RWPE1 (cell line): ENCODE measurements around the gene FOXG1.

ENCODE experiments used
- CTCF ChIA-PET: fragments of 350-600 bp; sonication (Branson Sonifier 250); formaldehyde crosslinking; extraction: SDS; loops from one replicate; lab custom pipeline; 2021; lab: Yijun Ruan, JAX
- POLR2A ChIA-PET: fragments of 400-600 bp; formaldehyde crosslinking; extraction: SDS; loops from one replicate; lab custom pipeline; 2020; ENCODE audit warnings: antibody characterized with exemption; ENCODE audit not compliant: low non-redundant PET; lab: Yijun Ruan, JAX
- DNase-seq: peaks from one replicate; pipeline ENCODE4 v3.0.0; 2012; ENCODE audit warnings: low spot score
- H3K27ac ChIP-seq: fragments of 450-650 bp; 2 replicates; pipeline ENCODE4 v1.5.1; 2017
- CTCF ChIP-seq: fragments of 450-650 bp; conservative IDR thresholded peaks from 2 replicates; pipeline ENCODE4 v1.5.1; 2017; ENCODE audit warnings: low read depth, mild to moderate bottlenecking

The FOXG1 gene

DNA sequence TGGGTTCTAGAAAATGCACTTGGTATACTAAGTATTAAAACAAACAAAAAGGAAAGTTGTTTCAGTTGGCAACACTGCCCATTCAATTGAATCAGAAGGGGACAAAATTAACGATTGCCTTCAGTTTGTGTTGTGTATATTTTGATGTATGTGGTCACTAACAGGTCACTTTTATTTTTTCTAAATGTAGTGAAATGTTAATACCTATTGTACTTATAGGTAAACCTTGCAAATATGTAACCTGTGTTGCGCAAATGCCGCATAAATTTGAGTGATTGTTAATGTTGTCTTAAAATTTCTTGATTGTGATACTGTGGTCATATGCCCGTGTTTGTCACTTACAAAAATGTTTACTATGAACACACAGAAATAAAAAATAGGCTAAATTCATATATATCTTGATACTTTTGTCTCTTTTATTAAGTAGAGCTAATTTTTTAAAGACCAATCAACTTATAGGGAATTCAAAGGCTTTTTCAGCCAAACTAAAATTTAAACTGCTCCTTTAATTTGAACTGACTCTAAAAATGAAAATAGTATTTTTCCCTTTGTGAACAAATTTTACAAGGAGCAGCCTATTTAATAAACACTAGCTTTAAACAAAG lies 2.8 kb downstream of the FOXG1 start:
- no peak for DNase-seq
- ChIA-PET POLR2A (no interaction called here), CTCF (no interaction called here)
- no peak overlapping the region for H3K27ac ChIP-seq
- no peak for TF ChIP-seq CTCF

DNA sequence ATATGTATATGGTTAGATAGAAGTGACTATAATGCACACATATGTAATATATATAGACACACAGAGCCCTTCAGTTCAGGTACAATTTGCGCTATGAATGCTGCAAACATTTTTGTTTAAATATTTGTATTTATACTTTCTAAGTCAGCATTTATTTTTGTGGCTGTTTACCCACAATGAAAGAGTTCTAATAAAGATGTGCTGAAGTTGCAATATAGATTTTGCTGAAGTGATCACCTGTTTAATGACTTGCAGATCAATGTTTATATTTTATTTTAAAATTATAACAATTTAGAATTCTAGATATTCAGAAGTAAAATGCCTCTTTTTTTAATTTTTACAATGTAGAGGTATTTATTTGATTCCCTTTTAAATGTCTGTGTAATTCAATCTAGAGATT lies 3.5 kb downstream of the FOXG1 start:
- no peak overlapping the region for H3K27ac ChIP-seq
- ChIA-PET POLR2A (no interaction called here), CTCF (no interaction called here)
- no peak for TF ChIP-seq CTCF
- no peak for DNase-seq

DNA sequence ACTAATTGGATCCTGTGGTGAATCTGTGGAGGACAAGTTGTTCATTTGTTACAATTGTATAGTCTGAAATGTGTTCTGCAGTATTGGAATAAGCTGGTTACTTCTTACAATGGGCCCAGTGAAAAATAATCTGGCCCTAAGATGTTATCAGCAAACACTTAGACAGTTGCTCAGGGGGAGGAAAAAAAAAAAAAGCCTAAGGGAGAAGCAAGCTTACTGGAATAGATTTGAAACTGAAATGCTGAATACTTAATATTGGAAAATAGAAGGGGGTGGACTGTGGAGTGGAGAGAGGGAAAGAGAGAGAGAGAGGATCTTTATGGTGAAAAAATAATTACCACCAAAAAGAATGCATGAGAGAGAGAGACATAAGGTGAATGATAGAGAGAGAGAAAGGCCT lies 4.0 kb downstream of the FOXG1 start:
- POLR2A ChIA-PET, result no interaction called here
- CTCF ChIA-PET, result interaction anchor here (0.7 kb wide), 1 partner anchor 748 kb away, joined by 3 read pairs; no protein-coding TSS in a partner anchor
- H3K27ac ChIP-seq, result no peak overlapping the region
- TF ChIP-seq CTCF, result no peak
- DNase-seq, result no peak

DNA sequence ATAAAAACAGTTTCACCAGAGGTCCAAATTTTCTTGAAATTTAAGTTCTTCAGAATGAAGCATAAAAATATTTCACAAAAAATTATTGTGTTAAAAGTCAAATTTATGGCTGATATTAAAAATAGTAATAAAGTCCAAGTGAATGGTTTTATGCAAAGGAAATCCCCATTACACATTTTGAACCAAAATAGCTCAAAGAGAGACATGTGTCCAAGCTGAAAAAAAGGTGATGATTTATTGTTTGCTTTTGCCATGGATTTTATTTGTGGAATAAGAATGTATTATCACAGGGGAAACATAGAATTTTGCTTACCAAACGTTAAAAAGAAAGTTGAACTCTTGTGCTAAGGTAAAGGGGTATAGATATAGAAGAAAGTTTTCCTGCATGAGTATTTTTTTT lies 4.6 kb downstream of the FOXG1 start:
- H3K27ac ChIP-seq, result no peak overlapping the region
- DNase-seq, result no peak
- ChIA-PET CTCF (interaction anchor here (0.5 to 0.7 kb wide), 2 partner anchors 16 to 748 kb away, joined by 3 read pairs; no protein-coding TSS in a partner anchor), POLR2A (no interaction called here)
- no peak for TF ChIP-seq CTCF

DNA sequence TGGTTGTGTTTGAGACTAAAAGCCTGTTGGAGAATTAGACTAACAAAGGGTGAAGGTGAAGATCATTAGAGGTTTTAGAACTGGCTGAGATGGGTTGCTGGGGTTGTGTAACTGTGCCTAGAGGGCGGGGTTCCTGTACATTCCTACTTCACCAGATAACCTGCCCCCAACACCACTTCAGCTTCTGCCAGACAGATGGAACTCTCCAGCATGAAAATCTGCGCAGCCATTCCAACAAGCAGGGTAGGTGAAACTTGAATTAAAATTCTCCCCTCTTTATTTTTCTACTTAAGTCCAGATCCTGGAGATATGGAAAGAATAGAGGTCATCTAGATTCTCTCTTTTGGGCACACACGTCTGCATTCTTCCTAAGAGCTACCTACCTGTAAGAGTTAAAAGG lies 6.0 kb downstream of the FOXG1 start:
- DNase-seq, result no peak
- TF ChIP-seq CTCF, result no peak
- H3K27ac ChIP-seq, result no peak overlapping the region
- CTCF ChIA-PET, result interaction anchor here (0.6 kb wide), 1 partner anchor 400 kb away, joined by 3 read pairs; no protein-coding TSS in a partner anchor
- POLR2A ChIA-PET, result no interaction called here

DNA sequence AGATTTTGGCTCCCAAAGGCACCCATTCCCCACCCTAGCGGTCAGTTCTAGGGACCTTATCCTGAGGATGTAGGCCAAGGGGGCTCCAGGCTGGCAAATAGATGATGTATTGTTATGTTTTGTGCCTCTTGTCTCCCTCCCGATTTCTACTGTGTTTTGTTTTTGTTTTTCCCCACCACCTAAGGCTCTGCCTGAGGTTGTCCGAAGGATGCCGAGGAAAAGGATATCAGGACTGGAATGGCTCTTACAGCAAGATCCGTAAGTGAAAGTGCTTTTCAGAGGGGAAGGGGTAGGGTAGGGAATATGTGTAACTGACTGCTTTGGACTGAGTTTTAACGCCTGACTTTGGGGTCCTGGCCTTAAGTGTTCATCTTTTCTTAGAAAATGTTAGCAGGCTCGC lies 6.6 kb downstream of the FOXG1 start:
- ChIA-PET CTCF (no interaction called here), POLR2A (no interaction called here)
- DNase-seq, result no peak

More for the DNA sequence above, 6.6 kb downstream of the FOXG1 start:
- TF ChIP-seq CTCF, result no peak
- no peak overlapping the region for H3K27ac ChIP-seq
